HG03060 (cell line): ENCODE data around the gene NEUROD1.

Source experiments
- ATAC-seq: cut with Tn5 transposase; IDR thresholded peaks from one replicate; pipeline ENCODE4 v1.9.1; 2021; ENCODE audit warnings: low read depth, moderate number of reproducible peaks; ENCODE audit not compliant: unreplicated experiment

NEUROD1 gene

GRCh38 chr2:181643151-181643550 is 37.2 kb downstream of the NEUROD1 start:
- no peak for ATAC-seq

DNA sequence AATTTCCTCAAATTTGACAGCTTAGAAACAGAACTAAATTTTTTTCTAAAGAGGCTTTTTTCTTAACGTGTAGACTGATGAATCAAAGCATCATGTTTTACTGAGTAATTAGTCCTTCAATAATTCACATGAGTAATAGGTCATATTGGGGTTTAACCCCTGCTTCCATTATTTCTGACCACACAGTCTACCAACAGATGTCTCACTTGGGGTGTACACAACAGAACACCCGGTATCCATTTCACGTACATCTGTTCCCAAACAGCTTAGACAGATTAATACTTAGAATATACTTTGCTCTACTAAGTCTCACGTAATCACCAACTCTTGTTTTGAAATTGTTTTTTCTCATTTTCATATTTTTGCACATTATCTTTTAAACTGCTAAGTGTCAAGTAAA is 38.2 kb downstream of the NEUROD1 start:
- ATAC-seq = no peak

DNA sequence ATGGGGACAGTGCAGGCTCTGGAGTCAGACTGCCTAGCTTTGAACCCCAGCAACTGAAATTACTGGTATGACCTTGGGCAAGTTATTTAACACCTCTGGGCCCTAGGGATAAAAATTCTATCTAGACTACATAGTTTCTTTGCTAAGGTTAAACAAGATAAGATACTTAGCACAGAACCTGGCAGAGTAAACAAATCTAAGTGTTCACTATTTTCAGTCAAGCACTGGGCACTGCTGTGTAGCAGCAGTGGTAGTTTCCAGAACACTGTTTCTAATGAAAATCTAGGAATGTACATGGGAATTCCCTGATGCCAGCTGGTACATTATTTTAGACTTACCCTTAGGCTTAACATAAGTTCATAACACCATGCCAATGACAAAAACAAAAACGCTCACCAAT is 40.6 kb downstream of the NEUROD1 start:
- no peak for ATAC-seq

- ATAC-seq = peak; percentile 68
Measured at GRCh38 chr2:181632733-181633401, 47.5 kb downstream of the NEUROD1 start.

GRCh38 chr2:181628590-181629585 is 51.4 kb downstream of the NEUROD1 start:
- no peak for ATAC-seq

GRCh38 chr2:181627545-181627944 is 52.8 kb downstream of the NEUROD1 start:
- no peak for ATAC-seq

DNA sequence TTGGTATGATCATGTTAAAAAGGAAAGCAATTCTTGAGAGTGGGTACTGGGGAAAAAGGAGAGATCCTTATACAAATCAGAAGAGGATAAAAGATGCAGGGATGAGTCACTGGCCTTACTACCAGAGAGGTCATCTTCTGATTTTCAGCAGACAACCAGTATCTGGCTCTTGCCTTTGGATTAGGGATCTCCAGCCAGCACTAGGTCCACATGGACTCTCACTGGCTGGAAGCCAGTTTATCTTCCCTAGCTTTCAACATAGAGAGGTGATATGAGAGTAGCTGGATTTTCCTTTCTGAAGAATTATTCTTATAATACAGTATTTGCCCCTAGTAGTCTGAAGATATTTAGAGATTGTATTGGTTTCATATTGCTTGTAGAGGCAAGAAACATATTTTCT is 53.6 kb downstream of the NEUROD1 start:
- no peak for ATAC-seq
